ENCODE measurements around the gene ZBTB16. TPM values are rescaled to one million over a fixed set of nuclear protein-coding genes. Genes with fewer than 3 reads are reported as not detected.
A peak's percentile ranks its signal among the peaks of the same experiment; 100 is the strongest.

The ZBTB16 gene
- total RNA-seq, 1 donor from 2014 or later: 17.7 TPM

DNA sequence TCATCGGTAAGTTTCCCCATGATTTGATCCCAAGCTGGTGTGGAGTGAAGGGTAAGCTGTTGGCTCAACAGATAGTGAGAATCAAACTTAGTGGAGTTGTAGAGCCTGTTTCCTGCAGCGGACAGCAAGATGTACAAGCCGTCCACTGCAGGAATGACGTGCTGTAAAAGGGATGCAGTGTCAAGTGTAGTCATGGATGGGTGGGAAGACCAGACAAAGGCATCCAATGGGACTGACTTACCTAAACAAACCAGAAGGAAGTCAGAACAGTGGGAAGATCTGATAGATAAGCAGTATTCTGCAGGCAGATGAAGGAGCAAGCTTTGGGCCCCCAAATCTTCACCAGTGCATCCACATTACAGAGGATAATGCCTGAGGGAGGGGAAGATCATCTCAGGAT lies 8.8 kb downstream of the ZBTB16 start:
- H3K79me2 ChIP-seq (ENCODE audit: low read depth): peaks cover 60% of the 10 kb centered on the region
- no peak overlapping the region for H3K4me3 Mint-ChIP-seq
- no peak for DNase-seq (ENCODE audit: low spot score)
- H3K27me3 ChIP-seq: peaks cover 33% of the 10 kb centered on the region
- no peak overlapping the region for H3K4me2 ChIP-seq
- TF ChIP-seq, protein P1, sequence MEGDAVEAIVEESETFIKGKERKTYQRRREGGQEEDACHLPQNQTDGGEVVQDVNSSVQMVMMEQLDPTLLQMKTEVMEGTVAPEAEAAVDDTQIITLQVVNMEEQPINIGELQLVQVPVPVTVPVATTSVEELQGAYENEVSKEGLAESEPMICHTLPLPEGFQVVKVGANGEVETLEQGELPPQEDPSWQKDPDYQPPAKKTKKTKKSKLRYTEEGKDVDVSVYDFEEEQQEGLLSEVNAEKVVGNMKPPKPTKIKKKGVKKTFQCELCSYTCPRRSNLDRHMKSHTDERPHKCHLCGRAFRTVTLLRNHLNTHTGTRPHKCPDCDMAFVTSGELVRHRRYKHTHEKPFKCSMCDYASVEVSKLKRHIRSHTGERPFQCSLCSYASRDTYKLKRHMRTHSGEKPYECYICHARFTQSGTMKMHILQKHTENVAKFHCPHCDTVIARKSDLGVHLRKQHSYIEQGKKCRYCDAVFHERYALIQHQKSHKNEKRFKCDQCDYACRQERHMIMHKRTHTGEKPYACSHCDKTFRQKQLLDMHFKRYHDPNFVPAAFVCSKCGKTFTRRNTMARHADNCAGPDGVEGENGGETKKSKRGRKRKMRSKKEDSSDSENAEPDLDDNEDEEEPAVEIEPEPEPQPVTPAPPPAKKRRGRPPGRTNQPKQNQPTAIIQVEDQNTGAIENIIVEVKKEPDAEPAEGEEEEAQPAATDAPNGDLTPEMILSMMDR (IDR thresholded peaks at IDR 0.05): no peak
- TF ChIP-seq EZH2 (IDR thresholded peaks at IDR 0.05) (no peak), EZH2phosphoT487 (IDR thresholded peaks at IDR 0.05) (no peak)
- H3F3A ChIP-seq (ENCODE audit: low read depth): peaks cover 4% of the 10 kb centered on the region
- H3K4me1 ChIP-seq: peaks cover 9% of the 10 kb centered on the region
- H3K4me3 ChIP-seq: no peak overlapping the region
- no peaks in the 10 kb centered on the region for H3K36me3 ChIP-seq
- no peaks in the 10 kb centered on the region for H3K9me3 Mint-ChIP-seq
- H2AFZ ChIP-seq (replicated peaks): no peak overlapping the region
- no peak overlapping the region for H3K9ac ChIP-seq
- peak overlapping the region; percentile 11 for H3K27ac Mint-ChIP-seq
- peaks cover 67% of the 10 kb centered on the region for H3K4me1 Mint-ChIP-seq
- H4K20me1 ChIP-seq (ENCODE audit: low read depth): peaks cover 94% of the 10 kb centered on the region
- H3K9me3 ChIP-seq (ENCODE audit: low read depth): no peaks in the 10 kb centered on the region
- peaks cover 6% of the 10 kb centered on the region for H3K27me3 Mint-ChIP-seq (ENCODE audit: insufficient read depth, low read depth)
- H3K36me3 Mint-ChIP-seq: peaks cover 55% of the 10 kb centered on the region
- no peak overlapping the region for H3K27ac ChIP-seq

DNA sequence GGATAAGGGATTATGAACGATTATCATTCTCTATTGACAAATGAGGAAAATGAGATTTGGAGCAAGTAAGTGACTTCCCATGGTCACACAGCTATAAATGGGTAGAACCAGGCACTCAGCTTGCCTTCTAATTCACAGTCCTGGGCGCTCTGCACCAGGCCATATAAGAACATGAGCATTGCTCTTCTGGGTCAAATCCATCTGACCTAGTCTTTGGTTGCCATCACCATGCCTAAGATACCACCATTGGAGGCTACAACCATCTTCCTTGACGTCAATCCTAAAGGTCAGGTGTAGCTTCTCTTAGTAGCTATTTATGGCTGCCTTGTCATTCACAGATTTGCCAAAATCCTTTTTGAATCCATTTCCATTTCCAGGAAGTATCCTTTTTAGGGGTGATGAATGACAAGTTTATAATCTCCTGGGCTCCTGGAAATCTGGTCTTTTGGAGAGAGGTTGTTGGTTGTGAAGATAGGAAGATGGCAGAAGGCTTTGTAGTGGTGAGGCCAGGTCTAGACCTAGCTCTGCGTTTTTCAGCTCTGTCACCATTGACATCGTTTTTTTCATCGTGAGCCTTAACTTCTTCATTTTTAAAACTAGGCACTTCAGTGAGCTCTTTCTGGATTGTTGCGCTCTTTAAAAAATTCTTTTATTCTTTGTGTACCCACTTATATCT lies 11.1 kb downstream of the ZBTB16 start:
- Histone ChIP-seq H3K4me1 (peaks cover 14% of the 10 kb centered on the region), H3K27me3 (peaks cover 20% of the 10 kb centered on the region), H2AFZ (replicated peaks) (no peak overlapping the region), H3K79me2 (ENCODE audit: low read depth) (peaks cover 52% of the 10 kb centered on the region), H3F3A (ENCODE audit: low read depth) (peaks cover 15% of the 10 kb centered on the region), H4K20me1 (ENCODE audit: low read depth) (peaks cover 94% of the 10 kb centered on the region), H3K9ac (no peak overlapping the region), H3K4me3 (no peak overlapping the region), H3K4me2 (no peak overlapping the region), H3K36me3 (no peaks in the 10 kb centered on the region), H3K27ac (no peak overlapping the region), H3K9me3 (ENCODE audit: low read depth) (no peaks in the 10 kb centered on the region)
- TF ChIP-seq EZH2phosphoT487 (IDR thresholded peaks at IDR 0.05): no peak
- TF ChIP-seq, protein P1 (IDR thresholded peaks at IDR 0.05): no peak
- no peak for TF ChIP-seq EZH2 (IDR thresholded peaks at IDR 0.05)
- H3K27ac Mint-ChIP-seq: no peak overlapping the region
- no peak overlapping the region for H3K4me3 Mint-ChIP-seq
- peaks cover 46% of the 10 kb centered on the region for H3K36me3 Mint-ChIP-seq
- no peak for DNase-seq (ENCODE audit: low spot score)
- peaks cover 74% of the 10 kb centered on the region for H3K4me1 Mint-ChIP-seq
- no peaks in the 10 kb centered on the region for H3K9me3 Mint-ChIP-seq
- H3K27me3 Mint-ChIP-seq (ENCODE audit: insufficient read depth, low read depth): peaks cover 5% of the 10 kb centered on the region

DNA sequence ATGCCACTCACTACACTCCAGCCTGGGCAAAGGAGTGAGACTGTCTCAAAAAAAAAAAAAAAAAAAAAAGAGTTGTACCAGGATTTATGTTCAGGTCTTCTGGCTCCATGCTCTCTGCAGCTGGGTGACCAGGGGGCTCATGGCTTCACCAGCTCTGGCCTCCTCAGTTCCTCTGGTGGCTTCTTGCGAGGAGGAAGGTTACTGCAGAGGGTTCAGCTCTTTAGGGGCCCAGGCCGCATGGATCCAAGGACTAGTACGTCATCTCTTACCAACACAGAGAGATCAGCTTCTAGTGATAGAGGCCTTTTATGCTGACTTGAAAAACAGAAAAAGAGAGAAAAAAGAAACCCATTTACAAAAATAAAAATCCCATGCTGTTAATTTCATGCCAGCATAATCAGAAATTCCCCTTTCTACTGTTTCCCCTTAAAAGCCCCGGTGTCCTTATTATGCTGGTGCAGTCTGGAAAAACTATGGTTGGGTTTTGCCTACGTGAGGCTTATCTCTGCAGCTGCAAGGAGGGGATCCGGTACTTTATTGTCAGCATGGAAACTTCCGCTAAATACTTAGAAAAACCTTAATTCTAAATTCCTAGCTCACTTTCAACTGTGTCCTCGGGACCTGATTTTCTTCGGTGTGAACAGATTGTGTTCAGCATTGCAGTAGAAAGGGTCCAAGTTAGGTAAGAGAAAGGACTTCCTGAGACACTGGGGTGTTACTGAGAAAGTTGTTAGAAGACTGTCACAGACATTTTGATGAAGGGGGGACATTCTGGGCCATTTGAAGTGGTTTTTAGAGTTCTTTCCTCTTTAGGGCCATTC lies 13.7 kb downstream of the ZBTB16 start:
- no peaks in the 10 kb centered on the region for H3K36me3 ChIP-seq
- H3K9me3 Mint-ChIP-seq: no peaks in the 10 kb centered on the region
- H3K79me2 ChIP-seq (ENCODE audit: low read depth): peaks cover 48% of the 10 kb centered on the region
- H4K20me1 ChIP-seq (ENCODE audit: low read depth): peaks cover 93% of the 10 kb centered on the region
- H3K27me3 ChIP-seq: peaks cover 22% of the 10 kb centered on the region
- H3K9me3 ChIP-seq (ENCODE audit: low read depth): no peaks in the 10 kb centered on the region
- H3K4me3 ChIP-seq: no peak overlapping the region
- peaks cover 39% of the 10 kb centered on the region for H3K4me1 ChIP-seq
- peaks cover 29% of the 10 kb centered on the region for H3K36me3 Mint-ChIP-seq
- no peak overlapping the region for H3K4me3 Mint-ChIP-seq
- no peak overlapping the region for H3K27ac ChIP-seq
- DNase-seq (ENCODE audit: low spot score): no peak
- no peak overlapping the region for H3K27ac Mint-ChIP-seq
- TF ChIP-seq, protein P1 (IDR thresholded peaks at IDR 0.05): no peak
- TF ChIP-seq EZH2phosphoT487 (IDR thresholded peaks at IDR 0.05) (no peak), EZH2 (IDR thresholded peaks at IDR 0.05) (no peak)
- peak overlapping the region; percentile 33 for H3K4me2 ChIP-seq
- peaks cover 3% of the 10 kb centered on the region for H3K27me3 Mint-ChIP-seq (ENCODE audit: insufficient read depth, low read depth)
- H3F3A ChIP-seq (ENCODE audit: low read depth): peaks cover 32% of the 10 kb centered on the region
- peaks cover 75% of the 10 kb centered on the region for H3K4me1 Mint-ChIP-seq
- H2AFZ ChIP-seq (replicated peaks): no peak overlapping the region
- no peak overlapping the region for H3K9ac ChIP-seq

Measured in neural progenitor cell (in vitro differentiated cells).